ENCODE data around the gene ZNF358. TPM values are rescaled to one million over a fixed set of nuclear protein-coding genes. Genes with fewer than 3 reads are reported as not detected.
A peak's percentile ranks its signal among the peaks of the same experiment; 100 is the strongest.

Gene ZNF358
- total and polyA plus RNA-seq, 2 of the 13 experiments (the other 11 are each of a cell fraction or from before 2014, with no cell fraction given) = 9.1 to 37.0 TPM

- TF ChIP-seq CREBL2 (CRISPR knock-in tag; IDR thresholded peaks at IDR 0.05; ENCODE audit: borderline replicate concordance) (peak; percentile 94), DDIT3 (CRISPR knock-in tag; IDR thresholded peaks at IDR 0.05) (peak; percentile 84; the same call in 1 of the 2 replicates), ATF2 (CRISPR knock-in tag; IDR thresholded peaks at IDR 0.05) (peak; percentile 93), SOX5 (CRISPR knock-in tag; IDR thresholded peaks at IDR 0.05; ENCODE audit: borderline replicate concordance) (peak; percentile 63), RFX3 (CRISPR knock-in tag; IDR thresholded peaks at IDR 0.05) (peak; percentile 67), PRDM4 (CRISPR knock-in tag; IDR thresholded peaks at IDR 0.05; ENCODE audit: borderline replicate concordance) (peak; percentile 97), ZBTB44 (CRISPR knock-in tag; IDR thresholded peaks at IDR 0.05) (peak; percentile 99), ZNF790 (CRISPR knock-in tag; IDR thresholded peaks at IDR 0.05; ENCODE audit: borderline replicate concordance) (peak; percentile 98; the same call in 1 of the 2 replicates), MLXIP (CRISPR knock-in tag; IDR thresholded peaks at IDR 0.05; ENCODE audit: borderline replicate concordance) (peak; percentile 97), PBX3 (CRISPR knock-in tag; IDR thresholded peaks at IDR 0.05; ENCODE audit: borderline replicate concordance) (peak; percentile 98), TMF1 (CRISPR knock-in tag; IDR thresholded peaks at IDR 0.05; ENCODE audit: low read depth) (peak; percentile 90), ZNF337 (CRISPR knock-in tag; IDR thresholded peaks at IDR 0.05; ENCODE audit: borderline replicate concordance, low read depth) (peak; percentile 84; the same call in 1 of the 2 replicates), ISX (CRISPR knock-in tag; conservative IDR thresholded peaks at IDR 0.05) (peak; percentile 99), ZNF800 (CRISPR knock-in tag; IDR thresholded peaks at IDR 0.05) (peak; percentile 86), HHEX (CRISPR knock-in tag; IDR thresholded peaks at IDR 0.05) (peak; percentile 66; the same call in 1 of the 2 replicates)
These were observed 46.9 kb downstream of the ZNF358 start (continued) for GRCh38 chr19:7562646-7563393.

All from HepG2 (cell line).